ENCODE data around the gene EIF2AK3. TPM values are rescaled to one million over a fixed set of nuclear protein-coding genes. Genes with fewer than 3 reads are reported as not detected.

The EIF2AK3 gene
- total and polyA plus RNA-seq, 9 donors = 6.2 to 19.8 (median 18.0) TPM

- Histone ChIP-seq H3K27ac (no peak overlapping the region), H3K4me3 (no peak overlapping the region), H3K36me3 (no peaks in the 10 kb centered on the region), H3K27me3 (no peaks in the 10 kb centered on the region), H3K9me3 (no peaks in the 10 kb centered on the region), H3K4me1 (ENCODE audit: insufficient read depth) (peaks cover 3% of the 10 kb centered on the region)
- intact Hi-C loops (cut with DNase I) = no loop called here
- 87 to 95% (median 93%) methylated on average over 3 of the region's 3 CpGs for WGBS, 3 donors
- no peak for DNase-seq
- TF ChIP-seq POLR2A (IDR thresholded peaks at IDR 0.05) = no peak
- TF ChIP-seq CTCF (IDR thresholded peaks at IDR 0.05) = no peak
- no peak for TF ChIP-seq EP300 (IDR thresholded peaks at IDR 0.05)
Observed at GRCh38 chr2:88632569-88632968, 5.3 kb upstream of the EIF2AK3 start.

- H3K27ac ChIP-seq = peak overlapping the region in 1 of 2 donors; percentile 91
- intact Hi-C loops (cut with DNase I) = loop anchor here in 1 of 4 donors (5.0 kb wide), 1 partner anchor 64 kb away; the partner anchor contains the start of gene RPIA
- 93 to 96% (median 94%) methylated on average over 8 of the region's 8 CpGs for WGBS, 3 donors
- peaks cover 9% of the 10 kb centered on the region for H3K4me1 ChIP-seq (ENCODE audit: insufficient read depth)
- H3K36me3 ChIP-seq = no peaks in the 10 kb centered on the region
- H3K9me3 ChIP-seq = no peaks in the 10 kb centered on the region
- H3K27me3 ChIP-seq = no peaks in the 10 kb centered on the region
- peak in 4 of 5 donors; percentile 20 to 52 (median 39) for DNase-seq
- H3K4me3 ChIP-seq = peak overlapping the region; percentile 58
- TF ChIP-seq POLR2A (IDR thresholded peaks at IDR 0.05) (no peak), CTCF (IDR thresholded peaks at IDR 0.05) (no peak), EP300 (IDR thresholded peaks at IDR 0.05) (no peak)
Observed at GRCh38 chr2:88628571-88628939, 1.3 kb upstream of the EIF2AK3 start.

- DNase-seq = peak in 4 of 5 donors; percentile 78 to 88 (median 82)
- H3K4me1 ChIP-seq (ENCODE audit: insufficient read depth) = peaks cover 9% of the 10 kb centered on the region
- H3K27me3 ChIP-seq = no peaks in the 10 kb centered on the region
- no peaks in the 10 kb centered on the region for H3K9me3 ChIP-seq
- peak overlapping the region; percentile 88 to 91 for H3K27ac ChIP-seq
- 4% methylated on average over 21 of the region's 21 CpGs for WGBS, 3 donors
- intact Hi-C loops (cut with DNase I) = loop anchor here in 1 of 4 donors (5.0 kb wide), 1 partner anchor 64 kb away; the partner anchor contains the start of gene RPIA
- no peaks in the 10 kb centered on the region for H3K36me3 ChIP-seq
- TF ChIP-seq POLR2A (IDR thresholded peaks at IDR 0.05) (peak; percentile 92), EP300 (IDR thresholded peaks at IDR 0.05) (peak; percentile 95), CTCF (IDR thresholded peaks at IDR 0.05) (no peak)
- peak overlapping the region; percentile 58 for H3K4me3 ChIP-seq
Observed at GRCh38 chr2:88627856-88628570, 749 bp upstream of the EIF2AK3 start.

- H3K36me3 ChIP-seq = no peaks in the 10 kb centered on the region
- peak overlapping the region; percentile 81 to 88 for H3K27ac ChIP-seq
- TF ChIP-seq EP300 (IDR thresholded peaks at IDR 0.05) = no peak
- no peak for TF ChIP-seq POLR2A (IDR thresholded peaks at IDR 0.05)
- no peak for TF ChIP-seq CTCF (IDR thresholded peaks at IDR 0.05)
- H3K27me3 ChIP-seq = no peaks in the 10 kb centered on the region
- peak overlapping the region; percentile 66 for H3K4me3 ChIP-seq
- intact Hi-C loops (cut with DNase I) = loop anchor here in 1 of 4 donors (5.0 kb wide), 1 partner anchor 66 kb away; the partner anchor contains the start of gene RPIA
- 1 to 2% (median 2%) methylated on average over 48 to 54 of the region's 54 CpGs for WGBS, 3 donors
- H3K4me1 ChIP-seq (ENCODE audit: insufficient read depth) = peaks cover 9% of the 10 kb centered on the region
- DNase-seq = peak; percentile 26 to 64 (median 58)
- H3K9me3 ChIP-seq = no peaks in the 10 kb centered on the region
Observed at GRCh38 chr2:88626171-88627054, 851 bp downstream of the EIF2AK3 start.

Data from ovary (tissue), 9 donors.